Measurements from ENCODE around the gene CHMP3.

DNA sequence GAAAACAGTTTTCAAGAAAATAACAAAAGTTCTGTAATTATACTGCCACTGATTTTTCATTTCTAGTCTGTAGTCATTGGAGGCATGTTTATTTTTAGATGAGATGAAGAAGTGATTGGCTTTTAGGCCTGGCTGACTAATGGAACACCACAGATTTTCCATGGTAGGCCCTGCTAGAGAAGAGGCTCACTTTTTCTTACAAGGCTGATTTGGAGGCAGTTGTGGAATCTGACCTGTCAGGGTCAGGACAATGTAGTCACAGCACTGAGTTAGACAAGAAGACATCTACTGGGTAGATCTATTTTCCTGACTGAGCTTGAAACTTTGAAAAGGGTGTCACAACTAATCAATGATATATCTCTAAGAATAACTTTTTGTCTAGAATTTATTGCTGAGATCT is 78.1 kb downstream of the CHMP3 start:
- TF ChIP-seq POLR2A (IDR thresholded peaks at IDR 0.05) (no peak), EP300 (IDR thresholded peaks at IDR 0.05) (no peak)
- TF ChIP-seq, protein P1, sequence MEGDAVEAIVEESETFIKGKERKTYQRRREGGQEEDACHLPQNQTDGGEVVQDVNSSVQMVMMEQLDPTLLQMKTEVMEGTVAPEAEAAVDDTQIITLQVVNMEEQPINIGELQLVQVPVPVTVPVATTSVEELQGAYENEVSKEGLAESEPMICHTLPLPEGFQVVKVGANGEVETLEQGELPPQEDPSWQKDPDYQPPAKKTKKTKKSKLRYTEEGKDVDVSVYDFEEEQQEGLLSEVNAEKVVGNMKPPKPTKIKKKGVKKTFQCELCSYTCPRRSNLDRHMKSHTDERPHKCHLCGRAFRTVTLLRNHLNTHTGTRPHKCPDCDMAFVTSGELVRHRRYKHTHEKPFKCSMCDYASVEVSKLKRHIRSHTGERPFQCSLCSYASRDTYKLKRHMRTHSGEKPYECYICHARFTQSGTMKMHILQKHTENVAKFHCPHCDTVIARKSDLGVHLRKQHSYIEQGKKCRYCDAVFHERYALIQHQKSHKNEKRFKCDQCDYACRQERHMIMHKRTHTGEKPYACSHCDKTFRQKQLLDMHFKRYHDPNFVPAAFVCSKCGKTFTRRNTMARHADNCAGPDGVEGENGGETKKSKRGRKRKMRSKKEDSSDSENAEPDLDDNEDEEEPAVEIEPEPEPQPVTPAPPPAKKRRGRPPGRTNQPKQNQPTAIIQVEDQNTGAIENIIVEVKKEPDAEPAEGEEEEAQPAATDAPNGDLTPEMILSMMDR (IDR thresholded peaks at IDR 0.05) = no peak

All from gastroesophageal sphincter (tissue), 3 donors.